AG10803 (cell line): Measurements from ENCODE around the gene CABLES2.

Experiments
- DNase-seq: peaks from one replicate; pipeline ENCODE4 v3.0.0; 2010; ENCODE audit warnings: low read depth
- H3K4me3 ChIP-seq: 2 replicates; pipeline ENCODE4 v1.5.1; 2011; ENCODE audit warnings: mild to moderate bottlenecking, low read length, control low read depth
- TF ChIP-seq, protein P1 (sequence below): conservative IDR thresholded peaks from 2 replicates; pipeline ENCODE4 v1.5.1; 2011; ENCODE audit warnings: mild to moderate bottlenecking, low read length, control low read depth, inconsistent platforms

CABLES2 gene

DNA sequence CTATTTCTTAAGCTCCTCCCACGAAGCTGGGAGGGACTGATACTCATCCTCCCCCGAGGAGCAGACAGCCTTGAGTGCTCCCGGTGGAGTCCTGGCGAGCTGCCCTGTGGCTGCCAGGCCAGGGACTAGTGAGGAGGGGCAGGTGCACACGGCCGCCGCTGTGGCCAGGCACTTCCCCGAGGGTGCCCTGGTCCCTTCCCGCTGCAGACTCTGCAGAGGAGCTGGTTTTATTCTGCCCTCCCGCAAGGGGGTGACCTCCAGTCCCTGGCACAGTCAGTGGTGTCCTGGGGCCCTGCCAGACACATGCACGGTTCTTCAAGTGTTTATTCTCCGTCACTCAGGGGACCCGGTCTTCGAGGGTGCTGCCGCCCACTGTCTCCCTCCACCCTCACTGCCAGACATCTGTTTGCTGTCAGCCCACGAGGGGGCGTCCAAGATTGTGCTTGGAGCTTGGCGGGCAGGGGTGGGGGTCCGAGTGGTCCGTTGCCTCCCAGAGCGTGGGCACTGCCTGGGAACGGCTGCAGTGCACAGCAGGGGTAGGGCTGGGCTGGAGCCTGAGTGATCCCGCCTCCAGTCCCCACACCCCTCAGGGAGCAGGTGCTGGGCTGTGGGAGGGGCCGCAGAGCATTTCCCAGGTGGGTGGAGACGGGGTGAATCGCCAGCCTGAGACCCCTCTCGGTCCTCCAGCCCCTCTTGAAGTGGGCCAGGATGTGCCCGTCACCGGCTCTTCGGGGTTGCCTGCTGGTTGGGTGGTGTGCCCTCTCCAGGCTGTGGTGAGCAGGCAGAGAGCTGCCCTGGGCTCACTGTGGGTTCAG, 3.1 kb upstream of the CABLES2 start:
- H3K4me3 ChIP-seq: no peak overlapping the region
- TF ChIP-seq, protein P1, sequence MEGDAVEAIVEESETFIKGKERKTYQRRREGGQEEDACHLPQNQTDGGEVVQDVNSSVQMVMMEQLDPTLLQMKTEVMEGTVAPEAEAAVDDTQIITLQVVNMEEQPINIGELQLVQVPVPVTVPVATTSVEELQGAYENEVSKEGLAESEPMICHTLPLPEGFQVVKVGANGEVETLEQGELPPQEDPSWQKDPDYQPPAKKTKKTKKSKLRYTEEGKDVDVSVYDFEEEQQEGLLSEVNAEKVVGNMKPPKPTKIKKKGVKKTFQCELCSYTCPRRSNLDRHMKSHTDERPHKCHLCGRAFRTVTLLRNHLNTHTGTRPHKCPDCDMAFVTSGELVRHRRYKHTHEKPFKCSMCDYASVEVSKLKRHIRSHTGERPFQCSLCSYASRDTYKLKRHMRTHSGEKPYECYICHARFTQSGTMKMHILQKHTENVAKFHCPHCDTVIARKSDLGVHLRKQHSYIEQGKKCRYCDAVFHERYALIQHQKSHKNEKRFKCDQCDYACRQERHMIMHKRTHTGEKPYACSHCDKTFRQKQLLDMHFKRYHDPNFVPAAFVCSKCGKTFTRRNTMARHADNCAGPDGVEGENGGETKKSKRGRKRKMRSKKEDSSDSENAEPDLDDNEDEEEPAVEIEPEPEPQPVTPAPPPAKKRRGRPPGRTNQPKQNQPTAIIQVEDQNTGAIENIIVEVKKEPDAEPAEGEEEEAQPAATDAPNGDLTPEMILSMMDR: peak; percentile 30; the same call in 1 of the 2 replicates
- DNase-seq: peak; percentile 8

DNA sequence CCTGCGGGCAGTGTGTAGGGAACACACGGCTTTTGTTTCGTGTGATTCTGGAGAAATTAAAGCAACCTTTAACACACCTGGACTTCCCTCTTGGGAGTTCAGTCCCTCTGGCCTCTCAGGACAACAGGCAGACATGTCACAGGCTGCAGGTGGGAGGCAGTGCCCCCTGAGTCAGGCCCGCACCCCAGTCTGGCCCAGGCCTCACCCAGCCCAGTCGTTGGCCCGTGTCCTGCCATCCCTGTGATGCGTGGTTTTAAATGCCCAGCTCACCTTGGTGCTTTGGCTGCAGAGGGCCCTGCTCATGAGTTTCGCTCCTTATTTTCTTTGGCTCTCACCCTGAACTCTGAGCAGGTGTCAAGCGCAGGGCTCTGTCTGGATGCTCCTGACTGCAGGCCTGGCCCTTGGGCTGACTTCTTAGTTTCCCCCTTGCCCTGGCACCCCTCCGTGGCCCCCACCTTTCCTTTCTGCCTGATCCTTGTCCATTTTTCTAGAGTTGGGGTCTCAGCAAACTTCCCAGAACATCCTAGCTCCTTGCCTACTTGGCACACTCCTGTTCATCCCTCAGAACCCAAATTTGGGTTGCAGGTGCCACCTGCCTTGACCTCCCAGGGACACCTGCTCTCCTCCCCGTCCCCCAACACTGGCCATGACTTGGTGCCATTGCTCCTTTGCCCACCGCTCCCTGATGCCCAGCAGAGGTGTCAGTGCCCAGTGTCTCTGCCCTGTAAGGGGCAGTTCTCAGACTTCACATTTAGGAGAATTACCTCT, 2.2 kb upstream of the CABLES2 start:
- no peak for DNase-seq
- TF ChIP-seq, protein P1: no peak
- H3K4me3 ChIP-seq: no peak overlapping the region

DNA sequence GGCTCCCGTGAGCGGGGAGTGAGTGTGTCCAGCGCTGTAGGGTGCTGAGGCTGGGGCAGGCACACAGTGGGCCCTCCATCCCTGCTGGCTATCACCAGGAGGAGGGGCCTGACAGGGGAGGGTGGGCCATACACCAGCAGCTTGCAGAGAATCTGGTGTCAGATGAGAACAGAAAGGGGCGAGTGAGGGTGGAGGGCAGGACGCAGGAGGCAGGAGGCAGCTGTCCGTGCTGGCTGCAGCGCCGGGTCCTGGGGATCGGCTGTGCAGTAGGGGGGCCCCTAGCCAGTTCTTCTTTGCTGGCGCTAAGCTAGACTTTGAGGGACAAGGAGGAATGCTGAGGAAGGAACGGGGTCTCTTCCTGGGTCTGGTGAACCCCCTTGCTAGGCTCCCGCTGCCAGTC, 1.6 kb upstream of the CABLES2 start:
- DNase-seq: no peak
- H3K4me3 ChIP-seq: no peak overlapping the region
- TF ChIP-seq, protein P1: no peak

DNA sequence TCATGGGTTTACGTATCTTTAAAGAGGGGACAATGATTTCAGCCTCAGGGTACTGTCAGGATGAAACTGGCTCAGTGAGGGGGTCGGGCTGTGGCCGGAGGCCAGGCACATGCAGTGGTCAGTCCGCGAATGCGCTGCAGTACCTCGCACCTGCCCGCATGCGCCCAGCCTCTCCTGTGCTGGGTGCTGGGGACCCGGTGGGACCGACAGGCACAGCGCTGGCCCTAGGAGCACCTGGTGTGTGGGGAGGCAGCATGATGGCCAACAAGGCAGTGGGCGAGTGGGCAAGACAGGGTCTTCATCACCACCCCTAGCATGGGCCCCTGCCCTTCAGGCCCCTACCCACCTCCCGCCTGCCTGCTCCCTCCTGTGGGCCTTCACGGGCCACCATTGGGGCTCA, 970 bp upstream of the CABLES2 start:
- TF ChIP-seq, protein P1: no peak
- no peak for DNase-seq
- H3K4me3 ChIP-seq: no peak overlapping the region

DNA sequence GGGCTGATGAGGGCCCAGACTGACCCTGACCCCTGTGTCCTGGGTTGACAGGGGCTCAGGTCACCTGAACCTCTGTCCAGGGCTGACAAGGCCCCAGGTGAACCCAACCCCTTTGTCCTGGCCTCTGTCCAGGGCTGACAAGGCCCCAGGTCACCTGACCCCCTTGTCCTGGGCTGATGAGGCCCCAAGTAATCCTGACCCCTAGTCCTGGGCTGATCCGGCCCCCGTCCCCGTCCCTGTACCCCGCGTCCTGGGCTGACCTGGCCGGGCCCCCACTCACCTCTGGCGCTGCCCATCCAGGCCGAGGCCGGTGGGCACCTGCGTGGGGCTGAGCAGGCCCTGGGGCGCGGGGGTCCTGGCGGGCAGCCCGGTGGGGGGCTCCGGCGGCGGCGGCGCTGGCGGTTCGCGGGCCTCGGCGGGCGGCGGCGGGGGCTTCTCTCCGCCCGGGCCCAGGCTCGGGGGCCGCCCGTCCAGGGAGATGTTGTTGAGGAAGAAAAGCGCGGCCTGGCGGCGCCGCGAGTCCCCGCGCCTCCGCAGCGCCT, 379 bp downstream of the CABLES2 start:
- TF ChIP-seq, protein P1: no peak
- DNase-seq: no peak
- H3K4me3 ChIP-seq: peak overlapping the region; percentile 64

DNA sequence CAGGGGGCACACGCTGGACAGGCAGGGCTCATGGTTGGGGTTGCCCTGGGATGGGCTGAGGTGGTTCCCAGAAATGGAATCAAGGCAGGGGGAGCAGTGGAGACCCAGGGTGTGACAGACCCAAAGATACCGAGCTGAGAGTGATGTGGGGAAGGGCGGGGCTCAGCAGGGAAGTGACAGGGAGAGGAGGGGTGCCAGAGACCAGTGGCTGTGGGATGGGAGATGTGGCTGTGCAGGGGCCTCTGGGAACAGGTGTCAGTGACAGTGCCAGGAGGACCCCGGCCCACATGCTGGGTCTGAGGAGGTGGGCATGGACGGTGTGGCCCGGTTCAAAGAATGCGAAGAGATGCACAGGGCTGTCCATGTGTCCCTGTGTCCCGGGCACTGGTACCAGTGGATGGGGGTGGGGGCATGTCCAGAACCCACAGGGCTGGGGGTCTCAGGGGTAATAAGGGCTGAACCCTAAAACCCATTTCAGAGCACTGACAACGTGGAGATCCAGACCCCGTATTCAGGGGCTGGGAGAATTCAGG, 1.0 kb downstream of the CABLES2 start:
- peak overlapping the region; percentile 64 for H3K4me3 ChIP-seq
- DNase-seq: no peak
- TF ChIP-seq, protein P1: no peak
